HCT116 (cell line): ENCODE measurements around the gene FGGY. TPM values are rescaled to one million over a fixed set of nuclear protein-coding genes. Genes with fewer than 3 reads are reported as not detected.

Source experiments
- ATAC-seq: fragments of 200-7000 bp; cut with Tn5 transposase; 2 replicates; pipeline ENCODE4 v1.9.1; 2020; ENCODE audit warnings: mild to moderate bottlenecking, moderate library complexity
- BruUV-seq: library from RNA; stranded (reverse); fragments of 400-500 nt; replicated peaks from 2 replicates; lab custom pipeline; 2021; lab: Mats Ljungman, UMichigan
- CTCF ChIA-PET: fragments of 300-600 bp; sonication (Branson Sonifier 250); formaldehyde crosslinking; loops from one replicate; lab custom pipeline; 2021; ENCODE audit warnings: antibody characterized with exemption; lab: Charles Lee
- POLR2A ChIA-PET: fragments of 300-600, 350-600 bp; sonication (Branson Sonifier 250); formaldehyde crosslinking; loops from one replicate; lab custom pipeline; 2021; ENCODE audit warnings: antibody characterized with exemption; lab: Charles Lee
- RAD21 ChIA-PET, 2 experiments: fragments of 300-600 bp; sonication (Branson Sonifier 250); formaldehyde crosslinking; loops; one replicate each; lab custom pipeline; 2023; ENCODE audit warnings: low total read pairs in 2 of 2; ENCODE audit not compliant: uncharacterized antibody in 2 of 2, unreplicated experiment in 2 of 2, low non-redundant PET in 1 of 2; lab: Charles Lee
- DNase-seq: peaks from one replicate; pipeline ENCODE4 v3.0.0-alpha.2; 2010; ENCODE audit warnings: low read depth, low spot score
- H2AFZ ChIP-seq: fragments of 200-600 bp; shearing (Covaris generic), sonication (generic); 2 replicates; pipeline ENCODE4 v1.6.1; 2017; ENCODE audit warnings: low read depth, mixed run types, mixed read lengths, antibody characterized with exemption, low read length; ENCODE audit not compliant: poor library complexity, severe bottlenecking
- H3K27ac ChIP-seq: 2 replicates; pipeline ENCODE4 v1.5.1; 2012; ENCODE audit warnings: low read depth, low read length
- H3K27me3 ChIP-seq: fragments of 200-600 bp; sonication (generic); 2 replicates; pipeline ENCODE4 v1.6.1; 2016; ENCODE audit warnings: mixed run types, low read length, mixed read lengths; ENCODE audit not compliant: insufficient read depth
- H3K36me3 ChIP-seq, 2 experiments: fragments of 200-500 bp in 1 of 2; fragments of 200-600 bp in 1 of 2; sonication (Bioruptor generic) in 1 of 2; sonication (generic) in 1 of 2; 2 replicates each; pipeline versions ENCODE4 v1.5.1 to v1.6.1; 2014 to 2016; ENCODE audit warnings: low read length in 2 of 2, inconsistent platforms in 1 of 2, mixed read lengths in 1 of 2, mixed run types in 1 of 2; ENCODE audit not compliant: insufficient read depth in 2 of 2, control insufficient read depth in 1 of 2
- H3K4me1 ChIP-seq, 2 experiments: fragments of 200-600 bp in 1 of 2; sonication (generic) in 1 of 2; 2 replicates each; pipeline versions ENCODE4 v1.5.1 to v1.6.1; 2012 to 2017; ENCODE audit warnings: low read length in 2 of 2, inconsistent platforms in 1 of 2, mild to moderate bottlenecking in 1 of 2, mixed read lengths in 1 of 2, mixed run types in 1 of 2, moderate library complexity in 1 of 2; ENCODE audit not compliant: insufficient read depth in 2 of 2, control insufficient read depth in 1 of 2
- H3K4me2 ChIP-seq: fragments of 200-600 bp; sonication (generic); 2 replicates; pipeline ENCODE4 v1.6.1; 2017; ENCODE audit warnings: mixed run types, low read length, mixed read lengths
- H3K4me3 ChIP-seq, 2 experiments: fragments of 200-600 bp in 1 of 2; sonication (generic) in 1 of 2; replicated peaks in 1 of 2; 2 replicates each; pipeline ENCODE4 v1.5.1; 2011 to 2016; ENCODE audit warnings: low read length in 2 of 2, control low read depth in 1 of 2, low read depth in 1 of 2, mild to moderate bottlenecking in 1 of 2, mixed read lengths in 1 of 2, mixed run types in 1 of 2
- H3K79me2 ChIP-seq: fragments of 200-600 bp; sonication (generic); 2 replicates; pipeline ENCODE4 v1.6.1; 2017; ENCODE audit warnings: mild to moderate bottlenecking, mixed run types, low read length, moderate library complexity, mixed read lengths; ENCODE audit not compliant: insufficient read depth
- H3K9ac ChIP-seq: fragments of 200-600 bp; sonication (generic); 2 replicates; pipeline ENCODE4 v1.6.1; 2016; ENCODE audit warnings: low read length, mixed read lengths
- H3K9me2 ChIP-seq: fragments of 200-600 bp; sonication (generic), shearing (Covaris generic); 2 replicates; pipeline ENCODE4 v1.6.1; 2017; ENCODE audit warnings: mixed run types, mild to moderate bottlenecking, moderate library complexity; ENCODE audit not compliant: insufficient read depth
- H3K9me3 ChIP-seq, 2 experiments: fragments of 200-500 bp in 1 of 2; fragments of 200-600 bp in 1 of 2; sonication (Bioruptor generic) in 1 of 2; sonication (generic) in 1 of 2; 2 replicates each; pipeline ENCODE4 v1.6.1; 2014 to 2017; ENCODE audit warnings: low read length in 2 of 2, mixed read lengths in 2 of 2, inconsistent platforms in 1 of 2, low read depth in 1 of 2, mild to moderate bottlenecking in 1 of 2, mixed run types in 1 of 2, moderate library complexity in 1 of 2; ENCODE audit not compliant: control insufficient read depth in 1 of 2, insufficient read depth in 1 of 2
- H4K20me1 ChIP-seq: fragments of 200-600 bp; sonication (generic), shearing (Covaris generic); 2 replicates; pipeline ENCODE4 v1.6.1; 2017; ENCODE audit warnings: mixed run types, mild to moderate bottlenecking, moderate library complexity; ENCODE audit not compliant: insufficient read depth
- CEBPB ChIP-seq: IDR thresholded peaks from 2 replicates; pipeline ENCODE4 v1.6.1; 2012; ENCODE audit warnings: low read depth
- ELF1 ChIP-seq: IDR thresholded peaks from 2 replicates; pipeline ENCODE4 v1.6.1; 2012; ENCODE audit warnings: low read depth, borderline replicate concordance
- EZH2 ChIP-seq: fragments of 200-600 bp; sonication (generic); IDR thresholded peaks from 2 replicates; pipeline ENCODE4 v1.6.1; 2017; ENCODE audit warnings: antibody characterized with exemption, mixed run types
- EZH2phosphoT487 ChIP-seq: fragments of 200-600 bp; IDR thresholded peaks from 2 replicates; pipeline ENCODE4 v1.6.1; 2018; ENCODE audit warnings: antibody characterized with exemption, borderline replicate concordance
- POLR2A ChIP-seq: IDR thresholded peaks from 2 replicates; pipeline ENCODE4 v1.7.0; 2011; ENCODE audit warnings: borderline replicate concordance; ENCODE audit not compliant: insufficient read depth, insufficient read length; ENCODE audit errors: extremely low read depth
- RAD21 ChIP-seq: IDR thresholded peaks from 2 replicates; pipeline ENCODE4 v1.6.1; 2012; ENCODE audit warnings: low read depth, mild to moderate bottlenecking
- SIN3A ChIP-seq: IDR thresholded peaks from 2 replicates; pipeline ENCODE4 v1.6.1; 2012; ENCODE audit warnings: low read depth
- TCF7L2 ChIP-seq: IDR thresholded peaks from 2 replicates; pipeline ENCODE4 v1.7.0; 2011; ENCODE audit warnings: borderline replicate concordance, inconsistent platforms; ENCODE audit not compliant: insufficient read depth, insufficient read length; ENCODE audit errors: extremely low read depth
- intact Hi-C: fragments of 100-400 bp; cut with micrococcal nuclease; formaldehyde crosslinking; loops from 2 replicates; pipeline ENCODE4 v1.10.0; 2022
- total RNA-seq: library from RNA; stranded (reverse); gene quantifications from one replicate; pipeline ENCODE4 v1.2.1, GENCODE V29; 2021; ENCODE audit not compliant: unreplicated experiment
- TF ChIP-seq, protein P1 (sequence below): IDR thresholded peaks from 2 replicates; pipeline ENCODE4 v1.6.1; 2012

The FGGY gene
- total RNA-seq, 1 experiment from 2014 or later: 10.6 TPM

DNA sequence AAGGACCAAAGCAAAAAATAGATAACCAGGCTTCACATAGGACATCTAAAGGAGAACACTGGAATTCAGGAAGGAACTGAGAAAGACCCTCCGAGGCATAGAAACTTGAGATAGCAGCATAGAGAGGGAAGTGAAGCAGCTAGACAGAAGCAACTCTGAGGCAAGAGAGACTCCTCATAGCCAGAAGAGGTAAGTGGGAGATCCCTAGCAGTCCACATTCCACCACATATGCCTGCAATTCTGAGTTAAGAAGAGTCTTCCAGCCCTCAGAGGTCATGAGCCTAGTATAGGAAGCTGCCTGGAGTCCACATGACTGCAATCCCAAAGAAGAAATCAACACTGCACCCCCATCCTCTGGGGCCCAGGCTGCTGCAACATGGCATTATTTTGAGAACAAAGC, 13.9 kb upstream of the FGGY start:
- Histone ChIP-seq H3K9me3 (no peaks in the 10 kb centered on the region), H3K9ac (no peak overlapping the region), H3K9me2 (no peaks in the 10 kb centered on the region), H3K27ac (no peak overlapping the region), H3K4me2 (no peak overlapping the region), H2AFZ (no peak overlapping the region), H3K4me3 (no peak overlapping the region), H3K4me1 (no peaks in the 10 kb centered on the region), H3K27me3 (no peaks in the 10 kb centered on the region), H3K79me2 (no peaks in the 10 kb centered on the region), H3K36me3 (no peaks in the 10 kb centered on the region), H4K20me1 (no peaks in the 10 kb centered on the region)
- intact Hi-C loops: no loop called here
- BruUV-seq: no TSS peak
- DNase-seq (no peak), ATAC-seq (no peak)
- ChIA-PET RAD21 (no interaction called here), CTCF (no interaction called here), POLR2A (no interaction called here)
- TF ChIP-seq TCF7L2 (no peak), POLR2A (no peak), CEBPB (no peak), SIN3A (no peak), EZH2 (no peak), ELF1 (no peak)
- TF ChIP-seq, protein P1, sequence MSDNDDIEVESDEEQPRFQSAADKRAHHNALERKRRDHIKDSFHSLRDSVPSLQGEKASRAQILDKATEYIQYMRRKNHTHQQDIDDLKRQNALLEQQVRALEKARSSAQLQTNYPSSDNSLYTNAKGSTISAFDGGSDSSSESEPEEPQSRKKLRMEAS: no peak

DNA sequence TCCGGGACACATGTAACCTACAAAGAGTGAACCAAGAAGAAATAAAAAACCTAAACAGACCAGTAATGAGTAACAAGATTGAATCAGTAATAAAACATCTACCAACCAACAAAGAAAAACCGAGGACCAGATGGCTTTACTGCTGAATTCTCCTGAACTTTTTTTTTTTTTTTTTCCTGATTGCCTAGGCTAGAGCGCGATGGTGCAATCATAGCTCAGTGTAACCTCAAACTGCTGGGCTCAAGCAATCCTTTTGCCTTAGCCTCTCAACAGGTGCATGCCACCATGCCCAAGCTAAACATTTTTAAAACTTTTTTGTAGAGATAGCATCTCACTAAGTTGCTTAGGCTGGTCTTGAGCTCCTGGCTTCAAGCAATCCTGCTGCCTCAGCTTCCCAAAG, 11.2 kb upstream of the FGGY start:
- no peaks in the 10 kb centered on the region for H3K36me3 ChIP-seq
- no peaks in the 10 kb centered on the region for H3K27me3 ChIP-seq
- no peaks in the 10 kb centered on the region for H3K9me2 ChIP-seq
- intact Hi-C loops: no loop called here
- TF ChIP-seq RAD21 (no peak), EZH2phosphoT487 (no peak), EZH2 (no peak)
- H3K4me2 ChIP-seq: no peak overlapping the region
- H2AFZ ChIP-seq: no peak overlapping the region
- ChIA-PET CTCF (no interaction called here), RAD21 (no interaction called here), POLR2A (interaction anchor here (0.9 kb wide), 1 partner anchor 11 kb away, joined by 3 read pairs; the partner anchor contains the start of gene FGGY)
- no peak overlapping the region for H3K9ac ChIP-seq
- DNase-seq (no peak), ATAC-seq (no peak)
- H3K4me1 ChIP-seq: peaks cover 4 to 12% of the 10 kb centered on the region in 2 experiments; a peak in 3 of 4 replicates
- H3K79me2 ChIP-seq: no peaks in the 10 kb centered on the region
- H3K27ac ChIP-seq: no peak overlapping the region
- H4K20me1 ChIP-seq: no peaks in the 10 kb centered on the region
- H3K4me3 ChIP-seq: no peak overlapping the region
- BruUV-seq: no TSS peak
- H3K9me3 ChIP-seq: no peaks in the 10 kb centered on the region
